ENCODE data around the gene ZMAT5. TPM values are rescaled to one million over a fixed set of nuclear protein-coding genes. Genes with fewer than 3 reads are reported as not detected.
A peak's percentile ranks its signal among the peaks of the same experiment; 100 is the strongest.

ZMAT5 gene
- polyA plus RNA-seq, 3 donors, result 27.1 to 79.4 (median 59.3) TPM

GRCh38 chr22:29773233-29773632 lies 6.4 kb upstream of the ZMAT5 start:
- Histone ChIP-seq H3K79me2 (ENCODE audit: insufficient read depth, low read length) (peaks cover 14% of the 10 kb centered on the region), H2AFZ (ENCODE audit: insufficient read depth, low read depth, low read length, poor library complexity, severe bottlenecking) (no peak overlapping the region), H3K36me3 (replicated peaks in 1 of 2; ENCODE audit: control insufficient read depth in 1 of 2, insufficient read depth in 2 of 2, low read length in 2 of 2) (peaks cover 12 to 29% of the 10 kb centered on the region in 2 donors), H3K4me1 (ENCODE audit: control insufficient read depth in 1 of 2, insufficient read depth in 2 of 2, low read length in 2 of 2) (peaks cover 2 to 5% of the 10 kb centered on the region in 2 donors), H3K9ac (ENCODE audit: insufficient read depth, low read length, poor library complexity, severe bottlenecking) (no peak overlapping the region), H3K4me2 (replicated peaks; ENCODE audit: extremely low read depth, low read length, poor library complexity, severe bottlenecking) (no peak overlapping the region), H3K9me3 (replicated peaks in 1 of 2; ENCODE audit: control insufficient read depth in 1 of 2, insufficient read depth in 1 of 2, low read length in 2 of 2) (no peaks in the 10 kb centered on the region), H4K20me1 (ENCODE audit: insufficient read depth, low read length) (no peaks in the 10 kb centered on the region), H3K4me3 (replicated peaks in 1 of 3; ENCODE audit: low read depth in 2 of 3, low read length in 3 of 3) (no peak overlapping the region), H3K27me3 (ENCODE audit: control insufficient read depth in 2 of 2, insufficient read depth in 2 of 2, low read length in 2 of 2) (no peaks in the 10 kb centered on the region), H3K27ac (ENCODE audit: low read depth in 1 of 2, low read length in 2 of 2) (no peak overlapping the region)
- Mint-ChIP-seq H3K27me3 (ENCODE audit: low read depth in 3 of 3) (peaks cover 0 to 5% (median 2%) of the 10 kb centered on the region in 3 donors), H3K4me1 (peaks cover 6% of the 10 kb centered on the region), H3K4me3 (no peak overlapping the region), H3K36me3 (peaks cover 20 to 24% of the 10 kb centered on the region in 2 donors), H3K27ac (peak overlapping the region in 2 of 7 donors; percentile 36 to 69), H3K9me3 (no peaks in the 10 kb centered on the region)
- WGBS (ENCODE audit: insufficient coverage), result 83% methylated on average over 1 of the region's 2 CpGs
- no peak for TF ChIP-seq CTCF (IDR thresholded peaks at IDR 0.05)
- intact Hi-C loops (cut with micrococcal nuclease), result no loop called here
- no peak for DNase-seq

- peak; percentile 17 for TF ChIP-seq CTCF (IDR thresholded peaks at IDR 0.05)
- Histone ChIP-seq H3K27me3 (ENCODE audit: control insufficient read depth in 2 of 2, insufficient read depth in 2 of 2, low read length in 2 of 2) (no peaks in the 10 kb centered on the region), H3K79me2 (ENCODE audit: insufficient read depth, low read length) (peaks cover 24% of the 10 kb centered on the region), H4K20me1 (ENCODE audit: insufficient read depth, low read length) (no peaks in the 10 kb centered on the region), H3K4me3 (replicated peaks in 1 of 3; ENCODE audit: low read depth in 2 of 3, low read length in 3 of 3) (no peak overlapping the region), H3K4me2 (replicated peaks; ENCODE audit: extremely low read depth, low read length, poor library complexity, severe bottlenecking) (no peak overlapping the region), H3K27ac (ENCODE audit: low read depth in 1 of 2, low read length in 2 of 2) (no peak overlapping the region), H3K9ac (ENCODE audit: insufficient read depth, low read length, poor library complexity, severe bottlenecking) (no peak overlapping the region), H3K4me1 (ENCODE audit: control insufficient read depth in 1 of 2, insufficient read depth in 2 of 2, low read length in 2 of 2) (peaks cover 9 to 13% of the 10 kb centered on the region in 2 donors), H2AFZ (ENCODE audit: insufficient read depth, low read depth, low read length, poor library complexity, severe bottlenecking) (no peak overlapping the region), H3K36me3 (replicated peaks in 1 of 2; ENCODE audit: control insufficient read depth in 1 of 2, insufficient read depth in 2 of 2, low read length in 2 of 2) (peaks cover 12 to 29% of the 10 kb centered on the region in 2 donors), H3K9me3 (replicated peaks in 1 of 2; ENCODE audit: control insufficient read depth in 1 of 2, insufficient read depth in 1 of 2, low read length in 2 of 2) (no peaks in the 10 kb centered on the region)
- intact Hi-C loops (cut with micrococcal nuclease), result no loop called here
- peak overlapping the region in 1 of 7 donors; percentile 87 for H3K27ac Mint-ChIP-seq
- DNase-seq, result no peak
- WGBS (ENCODE audit: insufficient coverage), result 81% methylated on average over 5 of the region's 5 CpGs
- H3K4me3 Mint-ChIP-seq, result no peak overlapping the region
- H3K27me3 Mint-ChIP-seq (ENCODE audit: low read depth in 3 of 3), result peaks cover 0 to 2% (median 2%) of the 10 kb centered on the region in 3 donors
- peaks cover 14% of the 10 kb centered on the region for H3K4me1 Mint-ChIP-seq
- H3K9me3 Mint-ChIP-seq, result no peaks in the 10 kb centered on the region
- H3K36me3 Mint-ChIP-seq, result peaks cover 20 to 24% of the 10 kb centered on the region in 2 donors
Observed at GRCh38 chr22:29772170-29772641, 5.4 kb upstream of the ZMAT5 start.

Measured in CD14-positive monocyte (primary cell).